Measurements from ENCODE around the gene MAPK11.

The MAPK11 gene

GRCh38 chr22:50289151-50289941 lies 19.2 kb upstream of the MAPK11 start:
- Histone ChIP-seq H3K36me3 (ENCODE audit: control insufficient read depth, low read depth, low read length) (peaks cover 4% of the 10 kb centered on the region), H3K27ac (ENCODE audit: low read length) (no peak overlapping the region), H3K27me3 (ENCODE audit: control insufficient read depth, insufficient read depth, low read length) (no peaks in the 10 kb centered on the region), H3K9me3 (ENCODE audit: control insufficient read depth, low read depth, low read length) (no peaks in the 10 kb centered on the region), H3K4me3 (ENCODE audit: low read length) (no peak overlapping the region), H3K4me1 (ENCODE audit: control insufficient read depth, low read depth, low read length) (peaks cover 17% of the 10 kb centered on the region), H3K9ac (ENCODE audit: low read length) (no peak overlapping the region)

- Histone ChIP-seq H3K27ac (ENCODE audit: low read length) (no peak overlapping the region), H3K9me3 (ENCODE audit: control insufficient read depth, low read depth, low read length) (no peaks in the 10 kb centered on the region), H3K27me3 (ENCODE audit: control insufficient read depth, insufficient read depth, low read length) (no peaks in the 10 kb centered on the region), H3K36me3 (ENCODE audit: control insufficient read depth, low read depth, low read length) (peaks cover 4% of the 10 kb centered on the region), H3K4me3 (ENCODE audit: low read length) (no peak overlapping the region), H3K9ac (ENCODE audit: low read length) (no peak overlapping the region), H3K4me1 (ENCODE audit: control insufficient read depth, low read depth, low read length) (peaks cover 4% of the 10 kb centered on the region)
Observed at GRCh38 chr22:50287731-50288130, 17.6 kb upstream of the MAPK11 start.

GRCh38 chr22:50286701-50287318 lies 16.6 kb upstream of the MAPK11 start:
- H3K27me3 ChIP-seq (ENCODE audit: control insufficient read depth, insufficient read depth, low read length): no peaks in the 10 kb centered on the region
- no peak overlapping the region for H3K4me3 ChIP-seq (ENCODE audit: low read length)
- H3K4me1 ChIP-seq (ENCODE audit: control insufficient read depth, low read depth, low read length): no peaks in the 10 kb centered on the region
- H3K9ac ChIP-seq (ENCODE audit: low read length): no peak overlapping the region
- no peak overlapping the region for H3K27ac ChIP-seq (ENCODE audit: low read length)
- no peaks in the 10 kb centered on the region for H3K9me3 ChIP-seq (ENCODE audit: control insufficient read depth, low read depth, low read length)
- peaks cover 8% of the 10 kb centered on the region for H3K36me3 ChIP-seq (ENCODE audit: control insufficient read depth, low read depth, low read length)

- Histone ChIP-seq H3K36me3 (ENCODE audit: control insufficient read depth, low read depth, low read length) (peaks cover 12% of the 10 kb centered on the region), H3K4me3 (ENCODE audit: low read length) (no peak overlapping the region), H3K27ac (ENCODE audit: low read length) (no peak overlapping the region), H3K9ac (ENCODE audit: low read length) (no peak overlapping the region), H3K27me3 (ENCODE audit: control insufficient read depth, insufficient read depth, low read length) (no peaks in the 10 kb centered on the region), H3K4me1 (ENCODE audit: control insufficient read depth, low read depth, low read length) (no peaks in the 10 kb centered on the region), H3K9me3 (ENCODE audit: control insufficient read depth, low read depth, low read length) (no peaks in the 10 kb centered on the region)
Observed at GRCh38 chr22:50286275-50286674, 16.1 kb upstream of the MAPK11 start.

- H3K4me1 ChIP-seq (ENCODE audit: control insufficient read depth, low read depth, low read length): no peaks in the 10 kb centered on the region
- H3K4me3 ChIP-seq (ENCODE audit: low read length): no peak overlapping the region
- H3K9me3 ChIP-seq (ENCODE audit: control insufficient read depth, low read depth, low read length): no peaks in the 10 kb centered on the region
- H3K27ac ChIP-seq (ENCODE audit: low read length): no peak overlapping the region
- H3K27me3 ChIP-seq (ENCODE audit: control insufficient read depth, insufficient read depth, low read length): no peaks in the 10 kb centered on the region
- no peak overlapping the region for H3K9ac ChIP-seq (ENCODE audit: low read length)
- H3K36me3 ChIP-seq (ENCODE audit: control insufficient read depth, low read depth, low read length): peaks cover 18% of the 10 kb centered on the region
Observed at GRCh38 chr22:50285568-50286229, 15.5 kb upstream of the MAPK11 start.

- Histone ChIP-seq H3K4me1 (ENCODE audit: control insufficient read depth, low read depth, low read length) (no peaks in the 10 kb centered on the region), H3K4me3 (ENCODE audit: low read length) (no peak overlapping the region), H3K9ac (ENCODE audit: low read length) (no peak overlapping the region), H3K27me3 (ENCODE audit: control insufficient read depth, insufficient read depth, low read length) (no peaks in the 10 kb centered on the region), H3K9me3 (ENCODE audit: control insufficient read depth, low read depth, low read length) (no peaks in the 10 kb centered on the region), H3K36me3 (ENCODE audit: control insufficient read depth, low read depth, low read length) (peaks cover 21% of the 10 kb centered on the region), H3K27ac (ENCODE audit: low read length) (no peak overlapping the region)
Observed at GRCh38 chr22:50284479-50284878, 14.3 kb upstream of the MAPK11 start.

GRCh38 chr22:50283821-50284220 lies 13.6 kb upstream of the MAPK11 start:
- Histone ChIP-seq H3K9ac (ENCODE audit: low read length) (no peak overlapping the region), H3K27ac (ENCODE audit: low read length) (no peak overlapping the region), H3K4me1 (ENCODE audit: control insufficient read depth, low read depth, low read length) (no peaks in the 10 kb centered on the region), H3K36me3 (ENCODE audit: control insufficient read depth, low read depth, low read length) (peaks cover 25% of the 10 kb centered on the region), H3K27me3 (ENCODE audit: control insufficient read depth, insufficient read depth, low read length) (no peaks in the 10 kb centered on the region), H3K9me3 (ENCODE audit: control insufficient read depth, low read depth, low read length) (no peaks in the 10 kb centered on the region), H3K4me3 (ENCODE audit: low read length) (no peak overlapping the region)

GRCh38 chr22:50282361-50283155 lies 12.4 kb upstream of the MAPK11 start:
- no peaks in the 10 kb centered on the region for H3K4me1 ChIP-seq (ENCODE audit: control insufficient read depth, low read depth, low read length)

GRCh38 chr22:50281957-50282356 lies 11.8 kb upstream of the MAPK11 start:
- H3K36me3 ChIP-seq (ENCODE audit: control insufficient read depth, low read depth, low read length): peaks cover 35% of the 10 kb centered on the region
- no peaks in the 10 kb centered on the region for H3K4me1 ChIP-seq (ENCODE audit: control insufficient read depth, low read depth, low read length)
- H3K4me3 ChIP-seq (ENCODE audit: low read length): no peak overlapping the region
- H3K9ac ChIP-seq (ENCODE audit: low read length): no peak overlapping the region
- H3K27me3 ChIP-seq (ENCODE audit: control insufficient read depth, insufficient read depth, low read length): no peaks in the 10 kb centered on the region
- no peaks in the 10 kb centered on the region for H3K9me3 ChIP-seq (ENCODE audit: control insufficient read depth, low read depth, low read length)
- H3K27ac ChIP-seq (ENCODE audit: low read length): no peak overlapping the region

More at GRCh38 chr22:50282361-50283155, 12.4 kb upstream of the MAPK11 start:
- Histone ChIP-seq H3K36me3 (ENCODE audit: control insufficient read depth, low read depth, low read length) (peaks cover 31% of the 10 kb centered on the region), H3K9ac (ENCODE audit: low read length) (no peak overlapping the region), H3K9me3 (ENCODE audit: control insufficient read depth, low read depth, low read length) (no peaks in the 10 kb centered on the region), H3K27ac (ENCODE audit: low read length) (no peak overlapping the region), H3K27me3 (ENCODE audit: control insufficient read depth, insufficient read depth, low read length) (no peaks in the 10 kb centered on the region), H3K4me3 (ENCODE audit: low read length) (no peak overlapping the region)

- Histone ChIP-seq H3K4me1 (ENCODE audit: control insufficient read depth, low read depth, low read length) (no peaks in the 10 kb centered on the region), H3K36me3 (ENCODE audit: control insufficient read depth, low read depth, low read length) (peaks cover 39% of the 10 kb centered on the region), H3K27me3 (ENCODE audit: control insufficient read depth, insufficient read depth, low read length) (no peaks in the 10 kb centered on the region), H3K9ac (ENCODE audit: low read length) (no peak overlapping the region), H3K4me3 (ENCODE audit: low read length) (no peak overlapping the region), H3K27ac (ENCODE audit: low read length) (no peak overlapping the region), H3K9me3 (ENCODE audit: control insufficient read depth, low read depth, low read length) (no peaks in the 10 kb centered on the region)
Observed at GRCh38 chr22:50281384-50281760, 11.2 kb upstream of the MAPK11 start.

GRCh38 chr22:50280708-50281383 lies 10.7 kb upstream of the MAPK11 start:
- Histone ChIP-seq H3K4me3 (ENCODE audit: low read length) (no peak overlapping the region), H3K36me3 (ENCODE audit: control insufficient read depth, low read depth, low read length) (peaks cover 36% of the 10 kb centered on the region), H3K27me3 (ENCODE audit: control insufficient read depth, insufficient read depth, low read length) (no peaks in the 10 kb centered on the region), H3K27ac (ENCODE audit: low read length) (no peak overlapping the region), H3K9me3 (ENCODE audit: control insufficient read depth, low read depth, low read length) (no peaks in the 10 kb centered on the region), H3K9ac (ENCODE audit: low read length) (no peak overlapping the region), H3K4me1 (ENCODE audit: control insufficient read depth, low read depth, low read length) (no peaks in the 10 kb centered on the region)
